HEK293 (cell line): Measurements from ENCODE around the gene ABCB9.

ENCODE experiments used
- CTCF ChIA-PET: fragments of 350-600 bp; formaldehyde crosslinking; extraction: SDS; loops from one replicate; lab custom pipeline; 2021; ENCODE audit warnings: antibody characterized with exemption; lab: Yijun Ruan, JAX
- POLR2A ChIA-PET: fragments of 300-600 bp; formaldehyde crosslinking; extraction: SDS; loops from one replicate; lab custom pipeline; 2020; ENCODE audit warnings: antibody characterized with exemption, inconsistent platforms; lab: Yijun Ruan, JAX
- H3K27ac ChIP-seq: fragments of 200-500 bp; sonication (Bioruptor generic); 2 replicates; pipeline ENCODE4 v1.5.1; 2014; ENCODE audit warnings: low read depth, low read length, control low read depth, inconsistent platforms; ENCODE audit errors: extremely low read depth
- H3K36me3 ChIP-seq, 2 experiments: fragments of 200-500 bp in 1 of 2; sonication (Bioruptor generic) in 1 of 2; 1 replicate in 1 of 2; 2 replicates in 1 of 2; pipeline ENCODE4 v1.5.1; 2014 to 2017; ENCODE audit warnings: inconsistent platforms in 2 of 2, low read length in 2 of 2; ENCODE audit not compliant: control insufficient read depth in 2 of 2, insufficient read depth in 1 of 2
- H3K4me1 ChIP-seq: fragments of 200-500 bp; sonication (Bioruptor generic); 2 replicates; pipeline ENCODE4 v1.5.1; 2014; ENCODE audit warnings: mild to moderate bottlenecking, low read length, inconsistent platforms; ENCODE audit not compliant: control insufficient read depth, insufficient read depth
- H3K4me3 ChIP-seq: 2 replicates; pipeline ENCODE4 v1.5.1; 2011; ENCODE audit warnings: low read depth, mild to moderate bottlenecking, control low read depth, low read length, moderate library complexity
- H3K9me3 ChIP-seq: fragments of 200-500 bp; sonication (Bioruptor generic); 2 replicates; pipeline ENCODE4 v1.5.1; 2014; ENCODE audit warnings: low read depth, low read length, inconsistent platforms; ENCODE audit not compliant: control insufficient read depth, insufficient read depth
- CTCF ChIP-seq: fragments of 450-650 bp; formaldehyde crosslinking; IDR thresholded peaks from 2 replicates; pipeline ENCODE4 v1.5.1; 2016; ENCODE audit warnings: missing biosample characterization, missing genetic modification characterization
- GLIS1 ChIP-seq: fragments of 450-650 bp; formaldehyde crosslinking; IDR thresholded peaks from 2 replicates; pipeline ENCODE4 v1.5.1; 2016; ENCODE audit warnings: missing biosample characterization, missing genetic modification characterization
- PATZ1 ChIP-seq: fragments of 450-650 bp; formaldehyde crosslinking; IDR thresholded peaks from 2 replicates; pipeline ENCODE4 v1.5.1; 2016; ENCODE audit warnings: missing biosample characterization, missing genetic modification characterization
- SALL2 ChIP-seq: fragments of 450-650 bp; formaldehyde crosslinking; IDR thresholded peaks from 2 replicates; pipeline ENCODE4 v1.5.0; 2017; ENCODE audit warnings: missing biosample characterization, mild to moderate bottlenecking, missing genetic modification characterization, borderline replicate concordance
- TCF7L2 ChIP-seq: IDR thresholded peaks from 2 replicates; pipeline ENCODE4 v1.6.1; 2011; ENCODE audit warnings: low read depth, mild to moderate bottlenecking, inconsistent platforms, low read length, moderate library complexity, borderline replicate concordance
- YY2 ChIP-seq: fragments of 450-650 bp; formaldehyde crosslinking; IDR thresholded peaks from 2 replicates; pipeline ENCODE4 v1.5.1; 2016; ENCODE audit warnings: missing biosample characterization, missing genetic modification characterization
- ZBTB48 ChIP-seq: fragments of 450-650 bp; formaldehyde crosslinking; IDR thresholded peaks from 2 replicates; pipeline ENCODE4 v1.5.1; 2016; ENCODE audit warnings: missing biosample characterization, missing genetic modification characterization
- ZBTB49 ChIP-seq: fragments of 450-650 bp; formaldehyde crosslinking; IDR thresholded peaks from 2 replicates; pipeline ENCODE4 v1.5.1; 2016; ENCODE audit warnings: missing biosample characterization, missing genetic modification characterization, low read depth
- ZNF18 ChIP-seq: fragments of 450-650 bp; formaldehyde crosslinking; IDR thresholded peaks from 2 replicates; pipeline ENCODE4 v1.5.1; 2016; ENCODE audit warnings: missing biosample characterization, missing genetic modification characterization
- ZNF239 ChIP-seq: fragments of 450-650 bp; formaldehyde crosslinking; IDR thresholded peaks from 2 replicates; pipeline ENCODE4 v1.5.1; 2016; ENCODE audit warnings: missing biosample characterization, missing genetic modification characterization
- ZNF341 ChIP-seq: fragments of 450-650 bp; formaldehyde crosslinking; IDR thresholded peaks from 2 replicates; pipeline ENCODE4; 2016; ENCODE audit warnings: low read depth, missing biosample characterization, missing genetic modification characterization
- ZNF394 ChIP-seq: fragments of 450-650 bp; formaldehyde crosslinking; IDR thresholded peaks from 2 replicates; pipeline ENCODE4 v1.5.1; 2016; ENCODE audit warnings: missing biosample characterization, missing genetic modification characterization, mild to moderate bottlenecking, moderate library complexity, borderline replicate concordance
- ZNF404 ChIP-seq: fragments of 450-650 bp; formaldehyde crosslinking; IDR thresholded peaks from 2 replicates; pipeline ENCODE4 v1.5.1; 2017; ENCODE audit warnings: missing biosample characterization, missing genetic modification characterization
- ZNF416 ChIP-seq: fragments of 450-650 bp; formaldehyde crosslinking; IDR thresholded peaks from 2 replicates; pipeline ENCODE4 v1.5.1; 2016; ENCODE audit warnings: missing biosample characterization, missing genetic modification characterization
- ZNF423 ChIP-seq: fragments of 450-650 bp; formaldehyde crosslinking; IDR thresholded peaks from 2 replicates; pipeline ENCODE4 v1.5.1; 2016; ENCODE audit warnings: missing biosample characterization, missing genetic modification characterization
- ZNF626 ChIP-seq: fragments of 450-650 bp; sonication (Bioruptor Pico); formaldehyde crosslinking; IDR thresholded peaks from 2 replicates; pipeline ENCODE4 v1.5.1; 2018; ENCODE audit warnings: missing biosample characterization, missing genetic modification characterization, inconsistent platforms
- ZNF658 ChIP-seq: fragments of 450-650 bp; formaldehyde crosslinking; IDR thresholded peaks from 2 replicates; pipeline ENCODE4; 2016; ENCODE audit warnings: missing biosample characterization, missing genetic modification characterization
- ZNF707 ChIP-seq: fragments of 450-650 bp; formaldehyde crosslinking; IDR thresholded peaks from 2 replicates; pipeline ENCODE4 v1.5.1; 2016; ENCODE audit warnings: missing biosample characterization, missing genetic modification characterization
- ZSCAN18 ChIP-seq: fragments of 450-650 bp; formaldehyde crosslinking; IDR thresholded peaks from 2 replicates; pipeline ENCODE4 v1.5.1; 2016; ENCODE audit warnings: missing biosample characterization, missing genetic modification characterization
- ZSCAN30 ChIP-seq: fragments of 450-650 bp; IDR thresholded peaks from 2 replicates; pipeline ENCODE4 v1.5.1; 2018; ENCODE audit warnings: missing biosample characterization, mild to moderate bottlenecking, missing genetic modification characterization, moderate library complexity

Gene ABCB9

GRCh38 chr12:122977153-122977552 is 10.9 kb upstream of the ABCB9 start:
- TF ChIP-seq ZSCAN30 (tag by site-specific recombination) (no peak), GLIS1 (tag by site-specific recombination) (no peak), PATZ1 (tag by site-specific recombination) (no peak), ZBTB48 (tag by site-specific recombination) (no peak), ZNF18 (tag by site-specific recombination) (no peak), ZNF394 (tag by site-specific recombination) (no peak), ZNF416 (no peak), ZNF341 (no peak), ZNF626 (tag by site-specific recombination) (no peak), ZNF404 (no peak), ZSCAN18 (tag by site-specific recombination) (no peak), SALL2 (tag by site-specific recombination) (no peak), CTCF (tag by site-specific recombination) (no peak), ZNF707 (tag by site-specific recombination) (no peak), ZNF658 (tag by site-specific recombination) (no peak), ZBTB49 (tag by site-specific recombination) (no peak), TCF7L2 (no peak), ZNF423 (no peak), YY2 (no peak), ZNF239 (tag by site-specific recombination) (no peak)
- TF ChIP-seq, all 188 proteins: peak for 0
- Histone ChIP-seq H3K27ac (no peak overlapping the region), H3K9me3 (no peaks in the 10 kb centered on the region), H3K36me3 (peaks cover 0 to 35% of the 10 kb centered on the region in 2 experiments; a peak in 2 of 3 replicates), H3K4me1 (peaks cover 15% of the 10 kb centered on the region), H3K4me3 (no peak overlapping the region)
- ChIA-PET CTCF (no interaction called here), POLR2A (interaction anchor here (3.7 kb wide), 1 partner anchor 12 kb away, joined by 36 read pairs; the partner anchor contains the start of gene ABCB9)
